HepG2 (cell line): ENCODE data around the gene KIAA0825. TPM values are rescaled to one million over a fixed set of nuclear protein-coding genes. Genes with fewer than 3 reads are reported as not detected.

Experiments used
- ATAC-seq: fragments of 200-7000 bp; cut with Tn5 transposase; 3 replicates; pipeline ENCODE4 v1.9.1; 2020; ENCODE audit warnings: mild to moderate bottlenecking, moderate library complexity
- BruUV-seq: library from RNA; stranded (reverse); fragments of 400-500 nt; replicated peaks from 2 replicates; lab custom pipeline; 2021; lab: Mats Ljungman, UMichigan
- CTCF ChIA-PET: fragments of 300-600 bp; formaldehyde crosslinking; extraction: SDS; loops from one replicate; lab custom pipeline; 2021; ENCODE audit warnings: low total read pairs, inconsistent platforms, low intra/inter-chr PET ratio; lab: Yijun Ruan, JAX
- POLR2A ChIA-PET: fragments of 350-600 bp; sonication (Branson Sonifier 250); formaldehyde crosslinking; loops from one replicate; lab custom pipeline; 2020; ENCODE audit warnings: antibody characterized with exemption, inconsistent platforms; lab: Yijun Ruan, JAX
- DNase-seq: peaks from one replicate; pipeline ENCODE4 v3.0.0-alpha.2; 2015; ENCODE audit warnings: low spot score
- FAIRE-seq: peaks from 3 replicates; lab custom pipeline; 2011; peaks lifted over from hg19 to GRCh38; lab: Jason Lieb, UNC
- H2AFZ ChIP-seq: one replicate; pipeline ENCODE4 v1.6.1; 2011; ENCODE audit warnings: low read length, inconsistent platforms
- H3K27ac ChIP-seq: fragments of 300-600 bp; 3 replicates; pipeline ENCODE4 v1.8.0; 2011; ENCODE audit warnings: mixed run types, mild to moderate bottlenecking, mixed read lengths, low read length, inconsistent platforms; ENCODE audit not compliant: insufficient read depth; ENCODE audit errors: extremely low read length
- H3K27me3 ChIP-seq, 2 experiments: fragments of 200-600 bp in 1 of 2; 2 replicates in 1 of 2; 3 replicates in 1 of 2; pipeline versions ENCODE4 v1.6.0 to v1.8.0; 2011; ENCODE audit warnings: low read length in 2 of 2, mild to moderate bottlenecking in 2 of 2, moderate library complexity in 2 of 2, inconsistent platforms in 1 of 2; ENCODE audit not compliant: insufficient read depth in 2 of 2, control insufficient read depth in 1 of 2
- H3K36me3 ChIP-seq, 2 experiments: fragments of 200-600 bp in 1 of 2; replicated peaks in 1 of 2; 2 replicates in 1 of 2; 3 replicates in 1 of 2; pipeline versions ENCODE4 v1.5.1 to v1.8.0; 2011; ENCODE audit warnings: low read length in 2 of 2, inconsistent platforms in 1 of 2; ENCODE audit not compliant: insufficient read depth in 2 of 2, control insufficient read depth in 1 of 2
- H3K4me1 ChIP-seq: 2 replicates; pipeline ENCODE4 v1.5.1; 2012; ENCODE audit warnings: low read length, inconsistent platforms; ENCODE audit not compliant: insufficient read depth
- H3K4me2 ChIP-seq: 2 replicates; pipeline ENCODE4 v1.6.0; 2011; ENCODE audit warnings: low read depth, low read length, inconsistent platforms
- H3K4me3 ChIP-seq, 3 experiments: fragments of 200-600 bp in 1 of 3; sonication (generic), shearing (Covaris generic) in 1 of 3; replicated peaks in 1 of 3; 2 replicates each; pipeline ENCODE4 v1.5.1; 2011 to 2016; ENCODE audit warnings: low read length in 3 of 3, inconsistent platforms in 2 of 3, low read depth in 2 of 3, mild to moderate bottlenecking in 2 of 3, control low read depth in 1 of 3, mixed read lengths in 1 of 3; ENCODE audit not compliant: insufficient read depth in 1 of 3
- H3K79me2 ChIP-seq: one replicate; pipeline ENCODE4 v1.6.1; 2011; ENCODE audit warnings: low read length, inconsistent platforms; ENCODE audit not compliant: insufficient read depth
- H3K9ac ChIP-seq: 2 replicates; pipeline ENCODE4 v1.6.0; 2011; ENCODE audit warnings: mild to moderate bottlenecking, low read depth, low read length, inconsistent platforms; ENCODE audit not compliant: insufficient read depth
- H3K9me3 ChIP-seq: 2 replicates; pipeline ENCODE4 v1.5.1; 2012; ENCODE audit warnings: mild to moderate bottlenecking, low read length
- H4K20me1 ChIP-seq: 2 replicates; pipeline ENCODE4 v1.6.0; 2011; ENCODE audit warnings: inconsistent platforms, mild to moderate bottlenecking, low read length, moderate library complexity; ENCODE audit not compliant: insufficient read depth
- CBFB ChIP-seq: sonication (generic); formaldehyde crosslinking; IDR thresholded peaks from 2 replicates; pipeline ENCODE4 v1.4.0; 2020; ENCODE audit warnings: missing genetic modification reagents
- GMEB2 ChIP-seq: IDR thresholded peaks from 2 replicates; pipeline ENCODE4 v1.6.1; 2016; ENCODE audit warnings: missing biosample characterization, missing genetic modification reagents, low read depth
- KLF13 ChIP-seq: sonication (generic); formaldehyde crosslinking; IDR thresholded peaks from 2 replicates; pipeline ENCODE4 v1.4.0; 2020; ENCODE audit warnings: mild to moderate bottlenecking, missing genetic modification reagents
- MAF1 ChIP-seq: sonication (generic); formaldehyde crosslinking; IDR thresholded peaks from 2 replicates; pipeline ENCODE4 v1.5.0; 2020; ENCODE audit warnings: missing genetic modification reagents, borderline replicate concordance
- PHF21A ChIP-seq: sonication (generic); formaldehyde crosslinking; IDR thresholded peaks from 2 replicates; pipeline ENCODE4 v1.5.0; 2020; ENCODE audit warnings: mild to moderate bottlenecking, missing genetic modification reagents
- PPARG ChIP-seq: conservative IDR thresholded peaks from 2 replicates; pipeline ENCODE4 v1.6.1; 2016; ENCODE audit warnings: missing biosample characterization, missing genetic modification reagents
- TEAD3 ChIP-seq: optimal IDR thresholded peaks from 2 replicates; pipeline ENCODE3; 2016; ENCODE audit warnings: borderline replicate concordance
- ZKSCAN5 ChIP-seq: sonication (generic); formaldehyde crosslinking; IDR thresholded peaks from 2 replicates; pipeline ENCODE4 v1.5.1; 2020; ENCODE audit warnings: mild to moderate bottlenecking, missing genetic modification reagents
- ZNF12 ChIP-seq: sonication (generic); formaldehyde crosslinking; IDR thresholded peaks from 2 replicates; pipeline ENCODE4 v1.5.0; 2020; ENCODE audit warnings: missing genetic modification reagents
- ZNF878 ChIP-seq: sonication (generic); formaldehyde crosslinking; IDR thresholded peaks from 2 replicates; pipeline ENCODE4 v1.8.1; 2023; ENCODE audit warnings: mild to moderate bottlenecking, missing genetic modification reagents, moderate library complexity
- WGBS: methylation state at CpG from one replicate; pipeline ENCODE4 v1.1.6; 2017; ENCODE audit warnings: low lambda C conversion rate; 5-methylcytosine and 5-hydroxymethylcytosine counted together
- in situ Hi-C: cut with HindIII; loops from 2 replicates; pipeline ENCODE4 v1.10.0; 2017; ENCODE audit warnings: low pct_unique_long_range_greater_than_20kb; ENCODE audit not compliant: extremely low pct_ligation_motif_present
- intact Hi-C: fragments of 100-400 bp; cut with micrococcal nuclease; formaldehyde crosslinking; loops from one replicate; pipeline ENCODE4 v1.10.0; 2022; ENCODE audit not compliant: unreplicated experiment
- polyA plus RNA-seq, 8 experiments: library from polyadenylated mRNA; depleted of rRNA in 3 of 8; stranded (reverse) in 7 of 8; unstranded in 1 of 8; fragments of >200 nt; fragmentation: Illumina TruSeq in 4 of 8; extraction: Trizol in 4 of 8; gene quantifications; 2 replicates each; pipeline versions ENCODE4 v1.2.1 to v1.2.3, GENCODE V29; 2011 to 2016; ENCODE audit warnings: low read depth in 4 of 8, missing spikeins in 1 of 8, mixed read lengths in 1 of 8; ENCODE audit not compliant: insufficient read depth in 1 of 8
- total RNA-seq, 5 experiments: library from RNA; depleted of rRNA; stranded (reverse); fragments of >200 nt; fragmentation: Illumina TruSeq; extraction: Trizol; gene quantifications; 2 replicates each; pipeline ENCODE4 v1.2.3, GENCODE V29; 2016; ENCODE audit warnings: low read depth in 1 of 5
- TF ChIP-seq, protein P1 (sequence below): sonication (generic); formaldehyde crosslinking; IDR thresholded peaks from 2 replicates; pipeline ENCODE4 v1.9.0; 2021; ENCODE audit warnings: missing genetic modification reagents, mild to moderate bottlenecking, borderline replicate concordance

Gene KIAA0825
- total and polyA plus RNA-seq, 2 of the 13 experiments (the other 11 are each of a cell fraction or from before 2014, with no cell fraction given), result 0.05 to 0.51 TPM

GRCh38 chr5:94378062-94378461 lies 240.3 kb downstream of the KIAA0825 start:
- no peaks in the 10 kb centered on the region for H3K27me3 ChIP-seq
- no peak for FAIRE-seq
- ChIA-PET POLR2A (no interaction called here), CTCF (no interaction called here)
- no peak overlapping the region for H3K9ac ChIP-seq
- no peaks in the 10 kb centered on the region for H3K4me1 ChIP-seq
- no peak for DNase-seq
- H3K4me2 ChIP-seq, result no peak overlapping the region
- no peaks in the 10 kb centered on the region for H4K20me1 ChIP-seq
- in situ Hi-C loops, result no loop called here
- no peak overlapping the region for H3K4me3 ChIP-seq
- no peak overlapping the region for H2AFZ ChIP-seq
- 3% methylated on average over 1 of the region's 1 CpG for WGBS
- H3K27ac ChIP-seq, result no peak overlapping the region
- H3K9me3 ChIP-seq, result no peaks in the 10 kb centered on the region
- ATAC-seq, result no peak
- TF ChIP-seq PPARG (no peak), TEAD3 (CRISPR knock-in tag) (no peak), CBFB (CRISPR knock-in tag) (no peak), ZNF878 (CRISPR knock-in tag) (no peak)
- TF ChIP-seq, all 625 proteins: peak for 0
- no peaks in the 10 kb centered on the region for H3K36me3 ChIP-seq
- intact Hi-C loops, result no loop called here
- H3K79me2 ChIP-seq, result no peaks in the 10 kb centered on the region
- no TSS peak for BruUV-seq

DNA sequence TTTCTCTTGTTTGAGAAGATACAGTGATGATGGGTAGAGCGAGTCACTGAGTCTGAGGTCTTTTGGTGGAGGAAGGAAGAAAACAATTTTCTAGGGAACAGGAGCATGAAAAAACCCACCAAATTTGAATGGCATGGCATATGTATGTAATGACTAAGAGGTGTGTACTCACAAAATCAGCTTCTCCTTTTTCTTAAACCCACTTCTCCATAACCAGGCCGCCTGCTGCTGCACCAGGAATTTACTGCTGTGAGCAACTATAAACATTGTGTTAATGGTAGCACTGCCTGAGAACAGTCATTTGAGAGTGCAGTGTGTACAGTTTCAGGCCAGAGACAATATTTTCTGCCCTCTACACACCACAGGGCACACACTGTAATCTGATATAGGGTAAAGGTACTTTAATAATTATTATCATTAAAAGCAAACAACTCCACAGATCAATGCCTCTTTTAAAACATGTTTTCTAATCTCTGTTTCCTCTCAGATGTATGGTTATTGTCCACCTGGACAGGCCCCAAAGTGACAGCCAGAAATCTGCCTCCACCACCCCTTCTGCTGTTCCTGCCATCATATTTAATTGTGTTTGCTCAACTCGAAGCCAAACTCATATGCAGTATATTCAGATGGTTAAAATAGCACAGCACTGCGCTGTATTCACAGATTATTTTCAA lies 241.6 kb downstream of the KIAA0825 start:
- Histone ChIP-seq H3K4me3 (no peak overlapping the region), H3K9me3 (no peaks in the 10 kb centered on the region), H2AFZ (no peak overlapping the region), H3K27me3 (no peaks in the 10 kb centered on the region), H3K79me2 (no peaks in the 10 kb centered on the region), H3K36me3 (no peaks in the 10 kb centered on the region), H3K9ac (no peak overlapping the region), H3K4me2 (no peak overlapping the region), H3K4me1 (no peaks in the 10 kb centered on the region), H4K20me1 (no peaks in the 10 kb centered on the region), H3K27ac (no peak overlapping the region)
- intact Hi-C loops, result no loop called here
- TF ChIP-seq PHF21A (CRISPR knock-in tag) (no peak), KLF13 (CRISPR knock-in tag) (no peak), GMEB2 (CRISPR knock-in tag) (no peak), ZKSCAN5 (CRISPR knock-in tag) (no peak), ZNF12 (no peak), MAF1 (CRISPR knock-in tag) (no peak)
- TF ChIP-seq, protein P1, sequence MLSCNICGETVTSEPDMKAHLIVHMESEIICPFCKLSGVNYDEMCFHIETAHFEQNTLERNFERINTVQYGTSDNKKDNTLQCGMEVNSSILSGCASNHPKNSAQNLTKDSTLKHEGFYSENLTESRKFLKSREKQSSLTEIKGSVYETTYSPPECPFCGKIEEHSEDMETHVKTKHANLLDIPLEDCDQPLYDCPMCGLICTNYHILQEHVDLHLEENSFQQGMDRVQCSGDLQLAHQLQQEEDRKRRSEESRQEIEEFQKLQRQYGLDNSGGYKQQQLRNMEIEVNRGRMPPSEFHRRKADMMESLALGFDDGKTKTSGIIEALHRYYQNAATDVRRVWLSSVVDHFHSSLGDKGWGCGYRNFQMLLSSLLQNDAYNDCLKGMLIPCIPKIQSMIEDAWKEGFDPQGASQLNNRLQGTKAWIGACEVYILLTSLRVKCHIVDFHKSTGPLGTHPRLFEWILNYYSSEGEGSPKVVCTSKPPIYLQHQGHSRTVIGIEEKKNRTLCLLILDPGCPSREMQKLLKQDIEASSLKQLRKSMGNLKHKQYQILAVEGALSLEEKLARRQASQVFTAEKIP (CRISPR knock-in tag), result no peak
- POLR2A ChIA-PET, result no interaction called here
- BruUV-seq, result no TSS peak
- in situ Hi-C loops, result no loop called here
- WGBS, result 4% methylated on average over 4 of the region's 4 CpGs
- no peak for FAIRE-seq
- no peak for ATAC-seq
- DNase-seq, result no peak
- CTCF ChIA-PET, result no interaction called here
